ENCODE results near the gene SH2D4B. TPM values are rescaled to one million over a fixed set of nuclear protein-coding genes. Genes with fewer than 3 reads are reported as not detected.
A peak's percentile ranks its signal among the peaks of the same experiment; 100 is the strongest.

The SH2D4B gene
- total RNA-seq, 1 donor from 2014 or later: 0.43 TPM

DNA sequence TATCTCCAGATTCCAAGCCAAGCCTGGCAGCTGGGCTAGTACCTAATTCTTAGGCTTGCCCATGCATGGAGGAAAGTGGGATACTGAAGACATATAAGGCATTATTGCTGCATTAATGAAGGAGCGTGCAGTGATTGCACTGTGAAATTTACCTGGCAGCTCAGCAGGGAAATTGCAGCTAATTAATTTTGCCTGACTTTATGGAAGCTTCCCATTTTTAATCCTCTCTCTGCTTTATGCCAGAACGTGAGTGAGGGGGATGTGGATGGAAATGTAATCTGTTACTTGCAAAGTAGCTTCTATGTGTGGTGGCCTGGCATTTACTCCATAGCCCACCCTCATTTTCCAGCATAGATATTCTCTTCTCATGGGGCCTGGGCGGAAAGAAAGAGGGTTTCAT lies 134.9 kb downstream of the SH2D4B start:
- Histone ChIP-seq H3K27ac (no peak overlapping the region), H3K4me3 (no peak overlapping the region), H3K27me3 (no peaks in the 10 kb centered on the region), H3K4me1 (no peaks in the 10 kb centered on the region), H3K9me3 (no peaks in the 10 kb centered on the region), H3K36me3 (no peaks in the 10 kb centered on the region)
- DNase-seq (no peak), ATAC-seq (no peak)
- TF ChIP-seq, protein P1, sequence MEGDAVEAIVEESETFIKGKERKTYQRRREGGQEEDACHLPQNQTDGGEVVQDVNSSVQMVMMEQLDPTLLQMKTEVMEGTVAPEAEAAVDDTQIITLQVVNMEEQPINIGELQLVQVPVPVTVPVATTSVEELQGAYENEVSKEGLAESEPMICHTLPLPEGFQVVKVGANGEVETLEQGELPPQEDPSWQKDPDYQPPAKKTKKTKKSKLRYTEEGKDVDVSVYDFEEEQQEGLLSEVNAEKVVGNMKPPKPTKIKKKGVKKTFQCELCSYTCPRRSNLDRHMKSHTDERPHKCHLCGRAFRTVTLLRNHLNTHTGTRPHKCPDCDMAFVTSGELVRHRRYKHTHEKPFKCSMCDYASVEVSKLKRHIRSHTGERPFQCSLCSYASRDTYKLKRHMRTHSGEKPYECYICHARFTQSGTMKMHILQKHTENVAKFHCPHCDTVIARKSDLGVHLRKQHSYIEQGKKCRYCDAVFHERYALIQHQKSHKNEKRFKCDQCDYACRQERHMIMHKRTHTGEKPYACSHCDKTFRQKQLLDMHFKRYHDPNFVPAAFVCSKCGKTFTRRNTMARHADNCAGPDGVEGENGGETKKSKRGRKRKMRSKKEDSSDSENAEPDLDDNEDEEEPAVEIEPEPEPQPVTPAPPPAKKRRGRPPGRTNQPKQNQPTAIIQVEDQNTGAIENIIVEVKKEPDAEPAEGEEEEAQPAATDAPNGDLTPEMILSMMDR (IDR thresholded peaks at IDR 0.05): no peak
- intact Hi-C loops (cut with DNase I): no loop called here

DNA sequence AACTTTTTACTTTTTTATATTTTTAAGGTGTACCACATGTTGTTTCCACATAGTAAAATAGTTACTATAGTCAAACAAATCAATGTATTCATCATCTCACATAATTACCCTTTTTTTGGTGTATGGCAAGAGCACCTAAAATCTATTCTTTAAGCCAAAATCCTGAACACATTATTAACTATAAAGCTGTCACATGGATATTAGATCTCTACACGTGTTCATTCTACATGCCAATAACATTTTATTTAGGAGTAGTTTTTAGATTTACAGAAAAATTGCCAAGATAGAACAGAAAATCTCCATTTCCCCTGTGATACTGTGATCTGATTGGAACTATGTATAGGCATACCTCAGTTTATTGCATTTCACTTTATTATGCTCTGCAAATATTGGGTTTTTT lies 137.1 kb downstream of the SH2D4B start:
- intact Hi-C loops (cut with DNase I): no loop called here

DNA sequence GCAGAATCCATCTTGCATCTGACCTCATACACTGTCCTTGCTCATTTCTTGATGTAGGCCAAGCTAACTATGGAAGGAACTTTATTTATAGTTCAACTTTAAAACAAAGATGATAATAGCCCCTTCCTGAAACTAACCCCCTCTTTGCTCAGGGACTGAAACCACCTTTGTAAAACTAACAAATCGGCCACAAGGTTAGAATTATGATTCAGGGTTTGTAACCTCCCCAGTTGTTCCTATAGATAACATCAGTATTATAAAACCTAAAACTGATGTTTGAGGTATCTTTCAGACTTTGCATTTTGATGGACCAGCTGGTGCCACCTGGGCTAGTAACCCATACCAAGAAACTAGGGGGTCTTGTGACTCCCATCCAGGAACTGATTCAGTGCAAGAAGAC lies 143.4 kb downstream of the SH2D4B start:
- intact Hi-C loops (cut with DNase I): no loop called here
- ATAC-seq: no peak
- Histone ChIP-seq H3K4me3 (no peak overlapping the region), H3K27me3 (no peaks in the 10 kb centered on the region), H3K9me3 (no peaks in the 10 kb centered on the region), H3K36me3 (no peaks in the 10 kb centered on the region), H3K4me1 (no peaks in the 10 kb centered on the region), H3K27ac (no peak overlapping the region)
- no peak for DNase-seq
- TF ChIP-seq, protein P1 (IDR thresholded peaks at IDR 0.05): no peak

More for the DNA sequence above, 137.1 kb downstream of the SH2D4B start:
- Histone ChIP-seq H3K36me3 (no peaks in the 10 kb centered on the region), H3K9me3 (no peaks in the 10 kb centered on the region), H3K4me1 (no peaks in the 10 kb centered on the region), H3K27ac (no peak overlapping the region), H3K4me3 (no peak overlapping the region), H3K27me3 (no peaks in the 10 kb centered on the region)
- TF ChIP-seq, protein P1 (IDR thresholded peaks at IDR 0.05): no peak
- ATAC-seq (no peak), DNase-seq (no peak)

DNA sequence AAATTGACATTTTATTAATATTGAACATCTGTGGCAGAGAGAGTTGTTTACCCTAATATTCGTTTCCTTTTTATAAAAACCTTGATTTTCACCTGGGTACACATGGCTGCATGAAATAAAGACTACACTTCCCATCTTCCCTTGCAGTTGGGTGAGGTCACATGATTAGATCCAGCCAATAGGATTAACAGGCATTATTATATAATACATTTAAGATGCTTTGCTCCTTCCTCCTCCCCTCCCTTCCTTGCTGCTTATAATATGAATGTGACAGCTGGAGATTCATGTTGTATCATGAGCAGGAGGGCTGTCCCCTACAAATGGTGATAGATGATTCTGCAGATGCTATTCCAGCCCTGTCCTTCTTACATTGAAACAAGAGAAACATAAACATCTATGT lies 146.6 kb downstream of the SH2D4B start:
- TF ChIP-seq, protein P1 (IDR thresholded peaks at IDR 0.05): no peak
- ATAC-seq (peak; percentile 53), DNase-seq (no peak)
- Histone ChIP-seq H3K4me3 (no peak overlapping the region), H3K27ac (no peak overlapping the region), H3K9me3 (no peaks in the 10 kb centered on the region), H3K36me3 (no peaks in the 10 kb centered on the region), H3K4me1 (no peaks in the 10 kb centered on the region), H3K27me3 (no peaks in the 10 kb centered on the region)
- intact Hi-C loops (cut with DNase I): no loop called here

DNA sequence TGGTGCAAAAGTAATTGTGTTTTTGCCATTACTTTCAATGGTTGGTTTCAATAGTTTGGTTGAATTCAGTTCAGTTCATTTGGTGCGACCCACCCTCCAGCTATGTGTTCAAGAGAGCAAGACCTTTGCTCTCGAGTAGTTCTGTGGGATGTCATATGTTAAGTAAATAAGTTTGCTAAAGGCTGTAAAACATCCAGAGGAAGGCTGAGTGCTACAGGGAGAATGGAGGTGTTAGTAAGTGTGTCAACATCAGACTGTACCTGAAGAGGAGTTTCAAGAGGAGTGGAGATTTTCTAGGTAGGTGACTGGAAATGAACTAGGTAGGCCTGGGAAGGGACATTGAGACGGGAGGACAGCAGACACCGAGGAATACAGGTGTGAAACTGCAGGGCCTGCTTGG lies 147.7 kb downstream of the SH2D4B start:
- no peaks in the 10 kb centered on the region for H3K9me3 ChIP-seq
- H3K4me1 ChIP-seq: no peaks in the 10 kb centered on the region
- H3K27ac ChIP-seq: no peak overlapping the region
- no peaks in the 10 kb centered on the region for H3K27me3 ChIP-seq
- no peak for ATAC-seq
- TF ChIP-seq, protein P1 (IDR thresholded peaks at IDR 0.05): no peak
- intact Hi-C loops (cut with DNase I): no loop called here
- no peak overlapping the region for H3K4me3 ChIP-seq
- no peaks in the 10 kb centered on the region for H3K36me3 ChIP-seq
- no peak for DNase-seq

All from upper lobe of right lung (tissue), 1 donor.